ENCODE measurements around the gene NCCRP1.

Gene NCCRP1, protein sequence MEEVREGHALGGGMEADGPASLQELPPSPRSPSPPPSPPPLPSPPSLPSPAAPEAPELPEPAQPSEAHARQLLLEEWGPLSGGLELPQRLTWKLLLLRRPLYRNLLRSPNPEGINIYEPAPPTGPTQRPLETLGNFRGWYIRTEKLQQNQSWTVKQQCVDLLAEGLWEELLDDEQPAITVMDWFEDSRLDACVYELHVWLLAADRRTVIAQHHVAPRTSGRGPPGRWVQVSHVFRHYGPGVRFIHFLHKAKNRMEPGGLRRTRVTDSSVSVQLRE

DNA sequence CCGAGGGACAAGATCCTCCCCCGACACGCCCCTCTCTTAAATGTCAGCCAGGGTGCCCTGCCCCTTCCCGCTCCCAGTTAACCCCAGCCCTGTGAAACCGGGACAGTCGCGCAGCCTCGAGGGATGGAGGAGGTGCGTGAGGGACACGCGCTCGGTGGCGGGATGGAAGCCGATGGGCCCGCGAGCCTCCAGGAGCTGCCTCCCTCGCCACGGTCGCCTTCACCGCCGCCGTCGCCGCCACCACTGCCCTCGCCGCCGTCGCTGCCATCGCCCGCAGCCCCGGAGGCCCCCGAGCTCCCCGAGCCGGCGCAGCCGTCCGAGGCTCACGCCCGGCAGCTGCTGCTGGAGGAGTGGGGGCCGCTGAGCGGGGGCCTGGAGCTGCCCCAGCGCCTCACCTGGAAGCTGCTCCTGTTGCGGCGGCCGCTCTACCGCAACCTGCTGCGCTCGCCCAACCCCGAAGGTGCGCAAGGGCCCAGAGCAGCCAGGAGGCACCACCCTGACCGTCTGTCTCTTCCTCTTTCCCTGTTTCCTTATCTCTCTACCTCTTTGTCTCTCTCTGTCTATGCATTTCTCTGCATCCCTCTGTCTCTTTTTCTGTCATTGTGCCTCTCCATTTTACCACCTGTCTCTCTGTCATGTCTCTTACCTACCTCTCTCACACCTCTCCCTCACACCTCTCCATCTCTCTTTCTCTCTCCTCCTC is at the start of gene NCCRP1:
TSS of gene NCCRP1 (plus strand) at position 105 of the 703 bp plus-strand sequence. CDS start at position 124, 19 bp downstream.
- DNase-seq: no peak

DNA sequence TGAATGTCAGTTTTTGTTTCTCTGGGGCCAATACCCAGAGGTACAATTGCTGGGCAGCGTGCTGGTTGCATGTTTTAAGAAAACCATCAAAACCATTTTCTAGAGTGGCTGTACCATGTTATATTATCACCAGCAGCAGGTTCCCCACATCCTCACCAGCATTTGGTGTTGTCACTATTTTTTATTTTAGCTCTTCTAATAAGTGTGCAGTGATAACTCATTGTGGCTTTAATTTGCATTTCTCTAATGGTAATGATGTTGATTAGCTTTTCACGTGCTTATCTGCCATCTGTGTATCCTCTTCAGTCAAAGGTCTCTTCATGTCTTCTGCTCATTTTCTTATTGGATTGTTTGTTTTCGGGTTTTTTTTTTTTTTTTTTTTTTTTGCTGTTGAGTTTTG is 49.3 kb upstream of the NCCRP1 start:
- DNase-seq: no peak

DNA sequence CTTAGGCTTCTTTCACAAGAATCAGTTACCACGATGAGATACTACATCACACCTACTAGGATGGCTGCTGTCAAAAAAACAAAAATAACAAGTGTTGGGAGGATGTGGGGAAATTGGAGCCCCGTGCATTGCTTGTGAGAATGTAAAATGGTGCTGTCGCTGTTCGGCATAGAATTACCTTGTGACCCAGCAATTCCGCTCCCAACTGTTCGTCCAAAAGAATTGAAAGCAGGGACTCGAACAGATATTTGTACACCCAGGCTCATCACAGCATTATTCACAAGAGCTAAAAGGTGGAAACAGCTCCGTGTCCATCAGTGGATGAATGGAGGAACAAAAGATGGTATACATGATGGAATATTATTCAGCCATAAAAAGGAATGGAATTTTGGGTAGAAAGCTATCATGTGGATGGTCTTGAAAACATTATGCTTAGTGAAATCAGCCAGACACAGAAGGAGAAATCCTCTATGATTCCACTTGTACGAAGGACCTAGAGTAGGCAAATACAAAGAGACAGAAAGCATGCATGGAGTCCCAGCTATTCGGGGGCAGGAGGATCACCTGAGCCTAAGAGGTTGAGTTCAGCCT is 47.7 kb upstream of the NCCRP1 start:
- no peak for DNase-seq

DNA sequence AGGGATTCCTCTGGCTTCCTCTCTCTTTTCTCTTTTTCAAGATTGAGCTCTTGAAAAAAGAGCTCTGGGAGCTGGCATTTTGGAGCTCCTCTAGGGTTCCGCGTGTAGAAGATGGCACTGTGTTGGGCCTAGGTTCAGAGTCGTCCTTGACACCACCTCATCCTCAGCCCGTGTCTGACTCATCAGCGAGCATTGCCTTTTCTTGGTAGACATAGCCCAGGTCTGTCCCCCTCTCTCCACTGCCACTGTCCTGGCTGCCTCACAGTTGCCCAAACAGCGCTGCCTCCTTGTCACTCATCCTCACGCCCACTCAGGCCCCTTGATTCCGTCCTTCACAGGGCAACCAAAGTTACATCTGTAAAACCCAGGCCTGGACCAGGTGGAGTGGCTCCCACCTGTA is 46.5 kb upstream of the NCCRP1 start:
- no peak for DNase-seq

DNA sequence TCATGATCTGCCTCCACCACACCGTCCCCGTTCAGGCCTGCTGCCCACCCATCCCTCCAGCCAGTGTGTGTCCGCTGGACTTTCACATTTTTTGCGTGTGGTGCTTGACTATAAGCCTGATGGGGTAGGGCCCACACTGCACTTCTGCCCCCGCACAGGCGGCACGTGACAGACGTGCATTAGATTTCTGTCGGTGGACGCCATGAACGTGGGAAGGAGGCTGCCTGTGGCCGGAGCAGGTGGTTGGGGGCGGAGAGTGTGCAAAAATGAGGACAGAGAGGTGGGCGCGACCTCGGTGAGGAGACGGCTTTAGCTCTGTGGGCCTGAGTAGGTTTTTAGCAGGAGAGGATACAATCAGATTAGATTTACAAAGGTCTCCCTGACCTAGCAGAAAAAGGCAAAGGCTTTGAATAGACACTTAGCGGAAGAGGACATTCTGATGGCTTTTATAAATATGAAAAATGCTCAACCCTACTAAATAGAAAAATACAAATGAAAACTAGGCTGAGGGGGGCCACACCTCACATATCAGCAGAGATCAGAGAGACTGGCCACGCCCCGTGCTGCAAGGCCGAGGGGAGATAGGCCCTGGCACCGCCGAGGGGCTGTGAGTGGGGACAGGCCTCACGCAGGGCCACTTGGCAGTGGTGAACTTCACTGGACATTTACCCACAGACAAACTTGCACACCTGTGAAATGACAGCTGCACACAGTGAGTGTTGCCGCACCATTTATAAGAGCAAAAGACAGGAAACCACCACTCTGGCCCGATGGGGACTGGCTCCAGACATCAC is 45.8 kb upstream of the NCCRP1 start:
- no peak for DNase-seq

DNA sequence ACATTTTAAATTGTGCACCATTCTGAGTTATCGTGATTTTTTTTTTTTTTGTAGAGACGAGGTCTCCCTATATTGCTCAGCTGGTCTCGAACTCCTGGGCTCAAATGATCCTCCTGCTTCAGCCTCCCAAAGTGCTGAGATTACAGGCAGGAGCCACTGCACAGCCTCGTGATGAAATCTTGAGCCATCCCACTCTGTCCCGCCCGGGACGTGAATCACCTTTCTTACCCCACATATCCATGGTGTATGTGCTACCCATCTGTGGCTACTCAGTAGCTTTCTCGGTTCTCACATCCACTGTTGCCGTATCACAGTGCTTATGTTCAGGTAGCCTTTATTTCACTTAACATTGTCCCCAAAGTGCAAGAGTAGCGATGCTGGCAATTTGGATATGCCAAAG is 44.7 kb upstream of the NCCRP1 start:
- DNase-seq: no peak

DNA sequence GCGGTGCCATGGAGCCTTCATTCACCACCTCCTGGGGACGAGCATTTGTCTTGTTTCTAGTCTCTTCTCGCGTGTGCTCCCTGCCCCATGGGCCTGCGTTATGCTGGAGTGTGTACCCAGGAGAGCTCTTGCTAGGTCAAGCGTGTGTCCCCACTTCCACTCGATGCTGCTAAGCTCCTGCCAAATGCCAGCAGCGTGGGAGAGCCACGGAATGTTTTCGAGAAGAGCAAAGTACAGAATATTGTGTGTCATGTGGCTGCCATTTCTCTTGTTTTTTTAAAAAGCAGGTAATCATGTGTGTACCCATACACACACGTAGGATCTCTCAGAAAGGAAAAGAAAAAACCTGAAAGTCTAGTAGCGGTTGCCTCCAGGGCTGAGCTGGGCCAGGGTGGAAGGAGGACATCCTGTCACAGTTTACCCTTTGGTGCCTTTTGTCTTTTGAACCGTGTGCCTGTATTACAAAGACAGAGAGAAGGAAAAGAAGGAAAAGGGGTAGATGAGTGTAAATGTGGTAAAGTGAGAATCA is 42.6 kb upstream of the NCCRP1 start:
- no peak for DNase-seq

DNA sequence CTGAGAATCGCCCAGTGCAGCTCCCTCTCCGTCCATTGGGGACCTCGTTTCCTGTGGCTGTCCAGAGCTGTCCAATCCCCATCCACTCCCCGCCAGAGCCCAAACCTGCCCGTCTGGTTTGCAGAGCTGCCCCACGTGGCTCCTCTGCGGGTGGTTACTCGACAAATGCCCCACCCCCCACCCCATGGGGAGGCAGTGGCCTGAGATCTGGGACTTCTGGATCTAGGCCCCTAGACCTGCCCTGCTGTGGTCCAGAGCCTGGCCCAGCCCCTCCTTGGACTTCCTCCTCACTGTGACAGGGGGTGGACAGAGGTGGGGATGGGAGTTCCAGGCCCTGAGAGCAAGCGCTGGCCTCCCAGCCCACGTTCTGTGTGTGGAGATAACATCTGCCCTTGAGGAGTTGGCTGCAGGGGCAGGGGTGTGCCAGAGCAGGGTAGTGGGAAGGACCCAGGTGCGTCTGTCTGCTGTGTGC is 42.1 kb upstream of the NCCRP1 start:
- no peak for DNase-seq

DNA sequence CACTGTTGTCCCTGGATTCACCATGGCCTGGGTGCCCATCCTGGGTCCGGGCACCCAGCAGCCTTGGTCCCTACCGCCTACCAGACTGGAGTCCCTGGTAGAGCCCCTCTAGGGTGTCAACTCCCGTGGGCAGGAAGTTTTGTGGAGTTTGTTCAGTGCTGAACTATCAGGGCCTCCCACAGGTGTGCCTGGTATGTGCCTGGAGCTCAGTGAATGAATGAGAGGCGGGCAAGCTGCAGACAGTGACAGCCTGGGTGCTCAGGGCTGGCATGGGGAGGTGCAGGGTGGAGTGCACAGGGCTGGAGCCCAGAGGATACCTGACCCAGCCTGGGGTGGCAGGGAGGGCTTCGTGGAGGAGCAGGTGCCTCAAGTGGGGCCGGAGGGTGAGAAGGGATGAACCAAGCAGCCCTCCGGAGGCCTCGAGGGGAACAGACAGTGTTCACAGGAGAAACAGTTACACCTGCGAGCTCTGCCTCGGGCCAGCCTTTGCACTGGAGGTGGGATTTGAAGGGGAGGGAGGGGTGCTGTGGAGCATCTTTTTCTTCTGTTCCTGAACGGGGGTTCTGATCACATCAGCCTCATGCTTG is 41.6 kb upstream of the NCCRP1 start:
- DNase-seq: no peak

DNA sequence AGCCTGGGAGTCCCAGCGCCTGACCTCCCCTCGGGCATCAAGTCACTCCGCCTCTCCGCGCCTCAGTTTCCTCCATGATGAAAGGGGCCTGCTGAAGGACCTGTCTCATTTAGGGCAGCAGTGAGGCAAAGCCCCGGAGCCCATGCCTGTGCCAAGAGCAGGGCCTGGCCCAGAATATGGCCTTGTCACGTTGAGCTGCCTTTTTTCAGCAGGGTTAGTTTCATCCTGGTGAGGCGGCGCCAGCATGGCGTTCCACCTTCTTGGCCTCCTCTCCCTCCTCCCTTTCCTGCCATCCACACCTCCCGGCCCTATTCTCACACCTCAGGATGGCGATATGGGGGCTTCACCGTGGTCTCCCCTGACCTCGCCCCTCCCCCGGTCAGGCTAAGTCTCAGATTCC is 41.0 kb upstream of the NCCRP1 start:
- no peak for DNase-seq

DNA sequence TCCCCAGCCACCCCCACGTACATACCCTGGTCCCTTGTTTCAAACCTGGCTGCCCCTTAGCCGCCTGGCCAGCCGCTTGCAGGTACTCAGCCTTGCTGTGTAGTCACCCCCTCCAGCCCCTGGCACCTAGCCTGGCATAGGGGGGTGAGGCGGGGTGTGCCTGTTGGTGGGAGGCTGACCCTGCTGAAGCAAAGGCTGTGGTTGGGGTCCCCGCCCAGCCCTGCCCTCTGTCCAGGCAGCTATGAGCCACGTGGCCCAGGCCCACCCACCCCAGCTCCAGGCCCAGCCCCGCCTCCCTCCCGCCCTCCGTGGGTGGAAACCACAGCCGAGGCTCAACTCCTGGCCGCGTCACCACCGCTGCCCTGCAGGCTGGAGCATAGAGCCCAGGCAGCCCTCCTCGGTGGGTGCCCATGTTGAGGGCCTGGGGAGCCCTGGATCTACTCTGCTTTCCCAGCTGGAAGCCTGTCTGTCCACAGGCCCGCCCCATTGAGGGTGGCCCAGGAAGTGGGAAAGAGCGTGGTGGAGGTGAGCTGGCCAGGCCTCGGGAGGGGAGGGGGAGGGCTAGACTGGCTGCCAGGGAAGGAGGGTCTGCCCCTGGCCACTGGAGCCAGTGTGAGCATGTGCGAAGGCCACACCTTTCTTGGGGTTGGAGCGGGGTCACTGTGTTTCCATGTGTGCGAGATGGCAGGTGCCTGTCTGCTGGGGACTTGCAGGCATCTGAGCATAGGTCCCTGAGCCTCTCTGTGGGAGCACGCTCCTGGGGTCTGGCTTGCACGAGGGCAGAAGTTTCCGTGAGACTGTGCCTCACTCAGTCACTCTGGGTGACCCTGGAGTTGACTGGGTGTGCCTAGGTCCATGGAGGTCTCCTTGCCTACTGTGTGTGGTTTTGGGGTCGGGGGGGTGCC is 40.2 kb upstream of the NCCRP1 start:
- no peak for DNase-seq

DNA sequence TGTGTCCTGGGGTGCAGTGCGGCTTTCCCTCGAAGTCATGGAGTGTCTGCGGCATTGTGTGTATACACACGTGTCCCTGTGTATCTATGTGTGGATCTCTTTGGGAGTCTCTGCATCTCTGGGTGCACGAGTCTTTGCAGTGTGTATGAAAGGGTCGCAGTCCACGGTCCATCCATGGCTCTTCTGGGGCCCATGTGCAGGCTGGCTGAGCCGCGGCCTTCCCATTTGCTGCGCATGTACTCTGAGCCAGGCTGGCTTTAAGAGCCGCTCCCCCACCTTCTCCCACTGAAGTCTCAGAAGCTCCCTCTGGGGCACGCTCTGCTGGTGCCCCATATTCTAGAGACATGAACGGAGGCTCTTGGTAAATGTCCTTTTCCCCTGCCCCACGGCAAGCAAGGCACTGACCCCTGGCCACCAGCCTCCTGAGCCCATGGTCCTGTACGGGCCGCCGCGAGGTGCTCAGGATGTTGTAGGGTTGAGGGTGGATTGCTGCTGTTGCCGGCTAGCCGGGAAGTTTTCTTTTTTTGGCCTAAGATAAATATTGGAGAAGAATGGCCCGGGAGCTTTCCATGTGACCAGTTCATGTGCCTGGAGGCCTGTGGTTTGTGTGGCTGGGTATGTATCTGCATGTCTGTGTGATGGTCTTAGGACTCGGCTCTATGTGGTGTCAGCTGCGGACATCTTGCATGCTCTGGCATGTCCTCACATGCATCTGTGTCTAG is 39.3 kb upstream of the NCCRP1 start:
- DNase-seq: no peak

DNA sequence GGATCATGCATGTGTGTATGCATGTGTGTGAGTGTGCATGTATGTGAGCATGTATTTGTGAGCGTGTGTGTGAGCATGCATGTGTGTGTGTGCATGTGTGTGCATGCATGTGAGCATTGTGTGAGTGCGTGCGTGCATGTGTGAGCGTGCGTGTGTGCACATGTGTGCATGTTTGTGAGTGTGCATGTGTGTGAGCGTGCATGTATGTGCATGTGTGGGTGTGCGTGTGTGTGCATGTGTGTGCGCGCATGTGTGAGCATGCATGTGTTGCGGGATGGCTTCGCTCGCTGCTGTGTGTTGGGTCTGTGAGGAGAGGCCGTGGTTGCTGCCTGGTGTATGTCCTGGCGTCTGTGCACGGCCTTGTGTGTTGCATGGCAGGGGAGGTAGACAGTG is 38.8 kb upstream of the NCCRP1 start:
- DNase-seq: no peak

DNA sequence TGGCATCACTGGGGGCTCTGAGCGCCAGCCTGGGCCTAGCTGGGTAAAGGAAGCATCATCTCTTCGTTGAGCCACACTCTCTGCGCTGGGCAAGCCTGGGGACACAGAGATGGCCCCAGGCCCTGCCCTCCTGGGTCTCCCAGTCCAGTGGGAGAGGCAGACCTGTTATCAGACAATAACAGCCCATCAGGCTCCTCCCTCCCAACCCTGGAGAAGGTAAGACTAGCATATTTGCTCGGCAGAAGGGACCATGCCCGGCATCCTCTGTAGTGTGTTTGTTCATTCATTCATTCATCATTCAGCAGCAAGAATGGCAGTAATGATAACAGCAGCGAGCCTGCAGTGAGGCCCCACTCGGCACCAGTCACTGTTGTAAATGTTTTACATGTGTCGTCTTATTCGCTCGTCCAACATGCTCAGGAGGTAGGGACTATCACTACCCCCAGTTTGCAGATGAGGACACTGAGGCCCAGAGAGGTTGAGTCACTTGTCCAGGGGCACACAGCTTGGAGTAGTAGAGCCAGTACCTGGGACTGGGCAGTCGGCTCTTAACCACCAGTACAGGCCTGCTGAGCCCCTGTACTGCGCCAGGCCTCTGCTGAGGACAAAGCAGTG is 38.0 kb upstream of the NCCRP1 start:
- no peak for DNase-seq

DNA sequence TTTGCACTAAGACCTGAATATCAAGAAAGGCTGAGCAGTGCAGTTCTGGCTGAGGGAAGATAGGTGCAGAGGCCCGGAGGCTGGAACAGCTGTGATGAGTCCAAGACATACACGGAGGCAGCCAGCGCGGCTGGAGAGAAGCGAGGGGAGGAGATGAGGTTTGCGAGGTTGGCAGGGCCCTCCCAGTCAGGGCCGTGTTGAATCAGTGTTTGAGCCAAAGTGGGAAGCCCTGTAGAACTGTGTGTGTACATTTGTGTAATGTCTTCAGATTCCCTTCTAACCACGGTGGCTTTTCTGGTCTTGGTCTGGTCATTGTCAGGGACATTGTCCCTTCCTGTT is 36.3 kb upstream of the NCCRP1 start:
- DNase-seq: no peak

DNA sequence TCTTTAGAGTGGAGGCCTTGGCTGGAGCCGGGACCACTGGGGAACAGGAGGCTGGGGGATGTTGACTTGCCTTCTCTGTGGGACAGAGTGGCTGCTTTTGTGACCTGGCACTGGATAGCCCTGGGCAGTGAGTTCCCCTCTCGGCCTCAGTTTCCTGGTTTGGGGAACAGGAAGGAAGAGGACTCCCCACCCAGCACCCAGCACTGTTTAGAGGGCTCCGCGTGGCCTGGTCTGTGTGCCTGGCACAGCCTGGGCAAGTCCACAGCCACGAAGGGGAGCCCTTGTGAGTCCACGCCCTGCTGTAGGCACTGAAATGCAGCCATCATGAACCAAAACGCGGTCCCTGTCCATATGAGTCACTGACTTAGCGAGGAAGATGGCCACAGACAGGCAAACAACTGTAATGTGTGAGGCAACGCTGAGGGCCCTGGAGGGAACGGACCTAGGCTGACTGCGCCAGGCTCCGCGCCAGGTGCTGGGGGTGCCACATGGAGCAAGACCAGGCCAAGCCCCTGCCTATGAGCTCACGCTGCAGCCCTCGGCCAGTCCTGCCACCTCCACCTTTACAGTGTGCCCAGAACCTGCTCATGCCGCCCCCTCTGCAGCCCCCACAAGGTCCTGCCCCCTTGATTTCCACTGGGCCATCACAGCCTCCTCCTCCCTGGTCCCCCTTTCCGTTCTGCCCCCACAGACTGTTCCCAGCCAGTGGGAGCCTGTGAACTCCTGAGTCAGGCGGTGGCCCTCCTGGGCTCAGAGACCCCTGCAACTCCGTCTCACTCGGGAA is 35.7 kb upstream of the NCCRP1 start:
- DNase-seq: no peak

DNA sequence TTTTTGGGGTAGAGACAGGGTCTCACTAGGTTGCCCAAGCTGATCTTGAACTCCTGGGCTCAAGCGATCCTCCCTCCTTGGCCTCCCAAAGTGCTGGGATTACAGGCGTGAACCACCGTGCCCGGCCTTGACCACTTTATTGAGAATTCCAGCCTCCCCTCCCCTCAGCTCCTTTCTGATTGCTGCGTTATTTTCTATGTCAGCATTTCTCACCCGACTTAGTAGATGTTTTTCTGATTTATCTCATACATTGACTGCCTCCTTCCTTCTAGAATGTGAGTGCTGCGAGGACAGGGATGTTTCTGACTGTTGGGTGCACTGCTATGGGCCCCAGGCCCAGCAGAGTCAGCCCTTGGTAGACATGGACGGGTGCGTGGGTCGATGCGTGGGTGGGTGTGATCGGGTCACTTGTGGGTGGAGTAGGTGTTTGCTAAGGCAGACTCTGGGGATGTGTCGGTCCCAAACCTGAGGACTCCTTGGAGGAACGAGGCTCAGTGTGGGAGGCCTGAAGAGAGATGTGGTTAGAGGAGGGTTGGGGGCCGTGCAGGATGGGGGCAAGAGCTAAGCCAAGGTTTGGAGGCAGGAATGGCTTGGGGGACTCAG is 34.2 kb upstream of the NCCRP1 start:
- DNase-seq: no peak

DNA sequence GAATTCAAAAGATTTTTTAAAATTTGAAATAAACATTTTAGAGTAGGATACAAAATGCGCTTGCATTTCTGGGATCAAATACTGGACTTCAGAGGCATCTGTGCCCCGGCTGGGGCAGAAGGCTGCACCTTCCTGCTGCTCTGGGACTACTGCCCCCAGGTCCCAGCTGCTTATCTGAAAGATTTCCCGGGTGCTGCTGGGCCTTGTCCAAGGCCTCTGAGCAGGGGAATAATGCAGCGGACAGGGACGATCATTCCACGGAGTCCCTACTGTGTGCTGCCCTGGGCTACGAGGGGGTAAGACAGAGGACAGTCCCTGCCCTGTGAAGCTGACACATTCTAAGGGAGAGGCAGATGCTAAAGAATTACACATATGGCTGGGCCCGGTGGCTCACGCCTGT is 33.1 kb upstream of the NCCRP1 start:
- no peak for DNase-seq

DNA sequence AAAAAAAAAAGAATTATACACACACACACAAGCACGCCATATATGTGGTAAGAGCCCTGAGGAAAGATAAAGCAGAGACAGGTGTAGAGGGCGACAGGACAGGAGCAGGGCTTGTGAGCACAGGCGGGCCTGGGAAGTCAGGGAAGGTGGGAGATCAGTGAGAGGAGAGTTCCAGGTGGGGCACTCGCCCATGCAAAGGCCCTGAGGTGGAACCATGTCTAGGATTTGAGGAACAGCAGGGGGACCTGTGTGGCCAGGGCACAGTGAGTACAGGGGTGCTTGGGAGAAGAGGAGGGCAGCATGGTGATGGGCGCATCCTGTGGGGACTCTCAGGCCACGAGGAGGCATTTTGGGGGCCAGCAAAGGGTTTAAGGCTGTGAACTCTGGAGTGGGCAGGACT is 32.5 kb upstream of the NCCRP1 start:
- DNase-seq: no peak

Measured in SW 1271 (cell line).